Ectodermal cell (in vitro differentiated cells): ENCODE measurements around the gene C2CD4C.
"Not testable (repeated sequence)": the region's sequence is repeated elsewhere in the genome, so short reads cannot be mapped to it uniquely, and the experiment has no call there.

Source experiments
- H3K27ac ChIP-seq: 2 replicates; pipeline ENCODE4 v1.7.0; 2013; ENCODE audit warnings: mild to moderate bottlenecking, low read depth, low read length; ENCODE audit not compliant: insufficient read depth, poor library complexity, severe bottlenecking
- H3K27me3 ChIP-seq: 2 replicates; pipeline ENCODE4 v1.7.0; 2013; ENCODE audit warnings: mild to moderate bottlenecking, low read length; ENCODE audit not compliant: insufficient read depth, control insufficient read depth, poor library complexity, severe bottlenecking
- H3K36me3 ChIP-seq: one replicate; pipeline ENCODE4 v1.7.0; 2013; ENCODE audit warnings: low read length; ENCODE audit not compliant: control insufficient read depth, insufficient read depth
- H3K4me1 ChIP-seq: one replicate; pipeline ENCODE4 v1.7.0; 2013; ENCODE audit warnings: low read length; ENCODE audit not compliant: control insufficient read depth, insufficient read depth
- H3K4me3 ChIP-seq: 2 replicates; pipeline ENCODE4 v1.7.0; 2013; ENCODE audit warnings: low read depth, low read length, control low read depth; ENCODE audit not compliant: insufficient read depth
- H3K9me3 ChIP-seq: 2 replicates; pipeline ENCODE4 v1.7.0; 2013; ENCODE audit warnings: mild to moderate bottlenecking, low read length, moderate library complexity; ENCODE audit not compliant: control insufficient read depth
- WGBS, 2 experiments: methylation state at CpG; one replicate each; pipeline ENCODE4 v1.1.7; 2013; ENCODE audit warnings: missing lambda C conversion rate in 2 of 2; 5-methylcytosine and 5-hydroxymethylcytosine counted together

The C2CD4C gene

DNA sequence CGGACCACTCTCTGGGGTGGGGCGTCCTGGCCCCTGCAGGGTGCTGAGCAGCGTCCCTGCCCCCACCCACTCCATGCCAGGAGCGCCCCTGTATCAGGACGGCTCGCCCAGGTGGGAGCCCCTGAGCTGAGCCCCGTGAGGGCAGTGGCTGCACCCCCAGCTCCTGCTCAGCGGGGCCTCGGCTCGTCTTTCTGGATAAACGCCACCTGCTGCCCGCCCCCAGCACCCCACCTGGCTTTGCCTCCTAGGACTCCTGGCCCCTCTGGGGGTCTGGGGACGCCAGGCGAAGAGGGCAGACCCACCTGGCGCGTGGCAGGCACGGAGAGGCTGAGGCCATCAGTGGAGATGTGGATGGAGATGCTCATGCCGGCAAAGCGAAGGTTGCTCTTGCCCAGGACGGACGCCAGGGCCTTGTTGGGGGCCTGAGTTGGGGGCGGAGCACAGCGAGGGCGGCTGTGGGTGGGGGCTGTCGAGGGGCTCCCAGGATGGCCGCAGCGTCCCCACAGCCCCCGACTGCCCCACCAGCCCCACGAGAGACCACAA lies 29.5 kb upstream of the C2CD4C start:
- Histone ChIP-seq H3K4me1 (peaks cover 4% of the 10 kb centered on the region), H3K27me3 (no peaks in the 10 kb centered on the region), H3K9me3 (no peaks in the 10 kb centered on the region), H3K4me3 (no peak overlapping the region), H3K27ac (no peak overlapping the region), H3K36me3 (no peaks in the 10 kb centered on the region)
- WGBS, 2 experiments, result 83 to 85% methylated on average over 29 of the region's 29 CpGs

- no peaks in the 10 kb centered on the region for H3K9me3 ChIP-seq
- H3K36me3 ChIP-seq, result no peaks in the 10 kb centered on the region
- WGBS, 2 experiments, result 94% methylated on average over 22 of the region's 22 CpGs
- H3K4me1 ChIP-seq, result peaks cover 4% of the 10 kb centered on the region
- no peaks in the 10 kb centered on the region for H3K27me3 ChIP-seq
- H3K27ac ChIP-seq, result no peak overlapping the region
- no peak overlapping the region for H3K4me3 ChIP-seq
Observed at GRCh38 chr19:437041-437440, 28.1 kb upstream of the C2CD4C start.

DNA sequence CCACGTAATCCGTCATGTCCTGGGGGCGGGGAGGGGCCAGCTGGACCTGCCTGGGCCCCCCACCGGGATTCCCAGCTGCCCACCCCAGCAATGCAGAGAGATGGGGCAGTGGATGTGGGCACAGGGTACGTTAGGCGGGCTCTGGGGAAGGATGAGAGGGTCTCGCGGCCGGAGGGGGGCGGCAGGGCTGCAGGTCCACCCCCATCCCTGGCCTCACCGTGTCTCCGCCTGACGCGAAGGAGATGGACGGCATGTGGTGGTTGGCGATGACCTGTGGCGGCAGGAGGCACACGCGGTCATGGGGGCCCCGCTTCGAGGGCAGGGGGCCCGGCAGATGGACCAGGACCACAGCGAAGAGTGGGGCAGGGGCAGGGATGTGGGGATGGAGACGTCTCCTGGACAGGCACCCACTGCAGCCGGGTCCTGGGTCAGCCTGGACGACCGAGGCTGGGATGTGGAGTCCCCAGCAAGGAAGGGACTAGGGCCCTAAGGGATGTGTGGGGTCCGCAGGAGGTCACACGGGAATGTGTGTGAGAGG lies 27.5 kb upstream of the C2CD4C start:
- 92 to 93% methylated on average over 29 of the region's 29 CpGs for WGBS, 2 experiments
- no peak overlapping the region for H3K4me3 ChIP-seq
- H3K27me3 ChIP-seq, result no peaks in the 10 kb centered on the region
- peaks cover 4% of the 10 kb centered on the region for H3K4me1 ChIP-seq
- H3K36me3 ChIP-seq, result no peaks in the 10 kb centered on the region
- H3K9me3 ChIP-seq, result no peaks in the 10 kb centered on the region
- H3K27ac ChIP-seq, result no peak overlapping the region

DNA sequence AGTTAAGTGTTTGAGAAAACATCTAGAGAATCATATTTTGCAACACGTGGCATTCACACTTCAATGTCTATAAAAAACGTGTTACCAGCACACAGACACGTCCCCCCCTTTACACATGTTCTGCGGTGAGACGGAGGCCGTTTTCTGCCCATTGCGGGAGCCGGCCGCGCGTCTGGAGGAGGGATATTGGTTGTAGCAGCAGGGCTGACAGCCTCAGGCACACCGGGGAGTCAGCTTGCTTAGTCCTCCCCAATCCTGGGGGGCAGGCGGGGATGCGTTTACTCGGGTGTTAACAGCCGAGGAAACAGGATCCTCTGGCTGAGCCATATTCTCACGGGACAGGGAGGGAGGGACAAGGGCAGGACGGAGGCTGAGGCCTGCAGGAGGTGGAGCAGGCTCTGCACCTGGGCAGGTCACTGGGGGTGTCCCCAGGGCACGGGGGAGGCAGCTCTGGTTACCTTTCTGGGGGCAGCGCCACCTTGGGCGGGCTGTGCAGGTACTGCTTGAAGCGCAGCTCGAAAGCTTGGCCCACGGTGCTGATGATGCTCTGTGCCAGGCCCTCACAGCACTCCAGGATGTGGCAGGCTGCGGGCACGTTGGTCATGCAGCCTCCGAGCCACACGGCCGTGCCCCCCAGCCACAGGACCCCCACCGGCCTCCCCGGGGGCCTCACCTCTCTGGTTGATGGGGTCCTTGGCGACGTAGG lies 26.9 kb upstream of the C2CD4C start:
- H3K27me3 ChIP-seq, result no peaks in the 10 kb centered on the region
- H3K27ac ChIP-seq, result no peak overlapping the region
- H3K4me1 ChIP-seq, result peaks cover 4% of the 10 kb centered on the region
- WGBS, 2 experiments, result 86 to 87% methylated on average over 33 of the region's 33 CpGs
- no peaks in the 10 kb centered on the region for H3K36me3 ChIP-seq
- H3K9me3 ChIP-seq, result no peaks in the 10 kb centered on the region
- H3K4me3 ChIP-seq, result no peak overlapping the region

DNA sequence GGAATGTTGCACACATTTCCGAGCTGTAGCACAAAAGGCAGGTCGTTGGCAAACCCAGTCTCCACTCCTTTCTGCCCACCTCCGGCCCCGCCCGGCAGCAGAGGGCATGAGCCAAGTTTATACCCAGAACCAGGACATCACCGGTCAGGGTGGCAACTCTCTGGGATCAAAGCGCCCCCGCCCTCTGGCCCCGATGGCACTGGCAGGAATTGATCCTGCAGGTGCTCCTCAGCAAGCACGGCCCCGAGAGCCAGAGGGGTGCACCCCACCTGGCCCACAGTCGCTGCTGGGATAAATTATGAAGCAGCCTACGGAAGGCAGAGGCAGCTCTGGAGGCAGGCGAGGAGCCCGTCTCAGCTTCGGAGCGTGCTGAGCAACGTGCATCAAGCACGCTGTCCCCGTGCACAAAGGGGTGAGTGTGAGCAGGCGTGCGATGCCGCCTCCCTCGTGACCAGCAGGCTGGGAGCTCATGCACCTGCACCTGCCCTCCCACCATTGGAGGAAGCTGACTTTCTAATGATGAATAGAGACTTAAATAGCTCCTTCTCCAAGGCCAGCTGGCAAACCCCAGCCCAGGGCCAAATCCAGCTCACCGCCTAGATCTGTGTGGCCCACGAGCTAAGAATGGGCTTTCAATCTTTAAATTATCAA lies 26.2 kb upstream of the C2CD4C start:
- no peak overlapping the region for H3K27ac ChIP-seq
- no peaks in the 10 kb centered on the region for H3K9me3 ChIP-seq
- 91 to 93% methylated on average over 26 of the region's 26 CpGs for WGBS, 2 experiments
- no peak overlapping the region for H3K4me3 ChIP-seq
- H3K27me3 ChIP-seq, result no peaks in the 10 kb centered on the region
- peaks cover 4% of the 10 kb centered on the region for H3K4me1 ChIP-seq
- H3K36me3 ChIP-seq, result no peaks in the 10 kb centered on the region

DNA sequence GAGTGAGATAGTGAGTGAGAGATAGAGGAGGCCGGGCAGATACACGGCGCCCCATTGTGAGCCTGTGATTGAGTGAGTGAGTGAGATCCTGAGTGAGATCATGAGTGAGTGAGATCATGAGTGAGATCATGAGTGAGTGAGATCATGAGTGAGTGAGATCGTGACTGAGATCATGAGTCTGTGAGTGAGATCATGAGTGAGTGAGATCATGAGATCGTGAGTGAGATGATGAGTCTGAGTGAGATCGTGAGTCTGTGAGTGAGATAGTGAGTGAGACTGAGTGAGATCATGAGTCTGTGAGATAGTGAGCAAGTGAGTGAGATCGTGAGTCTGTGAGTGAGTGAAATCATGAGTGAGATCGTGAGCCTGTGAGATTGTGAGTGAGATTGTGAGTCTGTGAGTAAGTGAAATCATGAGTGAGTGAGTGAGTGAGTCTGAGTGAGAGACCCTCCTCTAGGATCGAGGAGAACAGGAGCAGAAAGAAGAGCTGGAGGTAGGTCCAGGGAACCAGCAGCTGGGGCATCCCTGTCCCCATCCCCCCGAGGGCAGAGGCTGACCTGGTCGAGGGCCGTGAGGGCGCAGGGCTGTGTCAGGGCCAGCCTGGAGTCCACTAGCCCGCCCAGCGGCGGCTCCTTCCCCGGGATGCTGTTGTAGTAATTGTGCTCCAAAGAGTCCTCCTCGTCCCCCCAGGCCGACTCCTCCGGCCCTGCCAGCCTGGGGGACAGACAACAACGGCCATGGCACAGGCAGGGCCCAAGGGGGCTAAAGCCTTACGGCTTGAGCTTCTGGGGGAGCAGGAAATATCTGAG lies 25.4 kb upstream of the C2CD4C start:
- no peaks in the 10 kb centered on the region for H3K27me3 ChIP-seq
- H3K27ac ChIP-seq, result no peak overlapping the region
- H3K4me3 ChIP-seq, result no peak overlapping the region
- H3K36me3 ChIP-seq, result no peaks in the 10 kb centered on the region
- 91 to 92% methylated on average over 22 of the region's 22 CpGs for WGBS, 2 experiments
- peaks cover 4% of the 10 kb centered on the region for H3K4me1 ChIP-seq
- H3K9me3 ChIP-seq, result no peaks in the 10 kb centered on the region

DNA sequence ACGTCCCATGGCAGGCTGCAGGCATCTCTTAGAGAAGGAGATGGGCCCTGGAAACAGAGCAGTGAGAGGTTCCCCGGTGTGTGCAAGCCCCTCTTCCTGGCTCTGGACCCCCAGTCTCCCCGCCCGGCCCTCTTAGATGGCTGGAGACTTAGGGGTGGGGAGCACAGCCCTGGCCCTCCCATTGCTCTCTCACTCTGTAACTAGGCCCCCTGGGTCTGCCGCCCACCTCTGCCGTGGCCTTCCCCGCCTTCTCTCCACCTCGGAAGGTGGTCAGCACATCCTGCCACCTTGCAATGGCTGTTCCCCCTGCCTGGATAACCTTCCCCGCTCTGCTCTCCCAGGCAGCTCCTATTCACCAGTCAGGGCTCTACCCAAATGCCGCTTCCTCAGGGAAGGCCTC lies 21.8 kb upstream of the C2CD4C start:
- no peak overlapping the region for H3K27ac ChIP-seq
- peaks cover 7% of the 10 kb centered on the region for H3K4me1 ChIP-seq
- no peaks in the 10 kb centered on the region for H3K9me3 ChIP-seq
- no peaks in the 10 kb centered on the region for H3K27me3 ChIP-seq
- no peaks in the 10 kb centered on the region for H3K36me3 ChIP-seq
- 94 to 96% methylated on average over 10 of the region's 10 CpGs for WGBS, 2 experiments
- no peak overlapping the region for H3K4me3 ChIP-seq

DNA sequence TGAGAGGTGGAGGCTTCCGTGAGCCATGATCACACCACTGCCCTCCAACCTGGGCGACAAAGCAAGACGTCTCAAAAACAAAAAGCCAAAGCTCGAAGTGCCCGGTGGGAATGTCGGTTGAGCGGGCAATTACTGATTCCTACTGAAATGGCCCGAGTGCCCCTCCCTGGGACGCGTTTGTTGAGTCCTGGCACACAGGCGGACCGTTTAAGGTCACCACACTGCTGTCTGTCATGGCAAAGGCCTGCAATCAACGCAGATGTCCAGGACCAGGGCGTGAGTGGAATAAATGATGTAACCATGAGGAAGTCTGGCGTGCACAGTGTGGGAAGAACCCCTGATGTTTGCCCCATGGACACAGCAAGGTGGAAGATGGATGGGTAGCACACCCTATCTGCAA lies 19.2 kb upstream of the C2CD4C start:
- H3K4me3 ChIP-seq, result no peak overlapping the region
- no peaks in the 10 kb centered on the region for H3K9me3 ChIP-seq
- H3K36me3 ChIP-seq, result no peaks in the 10 kb centered on the region
- WGBS, 2 experiments, result 91 to 94% methylated on average over 15 of the region's 15 CpGs
- H3K27ac ChIP-seq, result no peak overlapping the region
- no peaks in the 10 kb centered on the region for H3K27me3 ChIP-seq
- peaks cover 5% of the 10 kb centered on the region for H3K4me1 ChIP-seq

GRCh38 chr19:427675-428074 lies 18.7 kb upstream of the C2CD4C start:
- not testable (repeated sequence) for H3K4me3 ChIP-seq, H3K9me3 ChIP-seq, H3K36me3 ChIP-seq, H3K4me1 ChIP-seq, H3K27ac ChIP-seq, H3K27me3 ChIP-seq
- 89 to 92% methylated on average over 19 of the region's 19 CpGs for WGBS, 2 experiments
